ENCODE data around the gene RASSF9.

The RASSF9 gene

DNA sequence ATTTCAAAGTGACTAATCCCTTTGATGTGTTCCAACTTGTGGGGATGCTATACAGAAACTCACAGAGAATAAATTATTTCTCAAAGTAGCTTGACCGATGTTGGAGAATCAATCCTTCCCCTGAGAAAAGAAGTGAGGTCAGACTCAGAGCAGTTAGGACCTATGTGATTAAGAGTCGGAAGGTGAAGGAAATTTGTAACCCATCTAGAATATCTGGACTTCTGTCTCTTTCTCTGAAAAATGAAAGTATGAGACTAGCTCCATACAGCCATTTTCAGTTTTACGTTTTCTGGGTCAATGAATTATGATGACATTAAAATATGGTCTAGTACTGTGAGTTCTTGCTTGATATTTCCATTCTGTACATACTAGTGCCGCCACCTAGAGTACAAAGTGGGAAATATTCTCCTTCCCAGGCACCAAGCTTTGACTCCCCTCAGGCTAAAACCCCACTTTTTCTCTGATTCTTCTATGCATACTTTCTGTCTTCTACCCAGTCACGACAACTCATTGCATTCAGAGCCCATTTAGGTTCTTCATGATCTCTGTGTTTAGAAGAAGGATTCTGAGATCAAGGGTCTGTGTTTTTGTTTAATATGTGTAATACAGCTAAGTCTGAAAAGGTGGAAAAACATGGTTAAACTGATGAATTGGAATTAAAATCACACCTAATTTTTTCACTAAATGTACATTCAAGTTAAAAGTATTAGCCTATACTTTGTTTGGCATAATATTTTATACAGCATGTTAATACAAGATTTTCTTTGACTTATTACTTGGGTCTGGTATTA is 31.0 kb upstream of the RASSF9 start:
- peak; percentile 22 for DNase-seq (ENCODE audit: extremely low read depth, insufficient read length)
- peak; percentile 71 for TF ChIP-seq CTCF (IDR thresholded peaks at IDR 0.05; ENCODE audit: insufficient read depth, low read length, poor library complexity, severe bottlenecking)
- H3K36me3 ChIP-seq (ENCODE audit: control insufficient read depth, insufficient read depth, low read length) = no peaks in the 10 kb centered on the region
- no peak overlapping the region for H3K4me3 ChIP-seq (replicated peaks; ENCODE audit: low read depth, low read length)
- H3K27me3 ChIP-seq (replicated peaks; ENCODE audit: control insufficient read depth, insufficient read depth, low read length) = no peaks in the 10 kb centered on the region

GRCh38 chr12:85865890-85866289 is 29.7 kb upstream of the RASSF9 start:
- no peak for TF ChIP-seq CTCF (IDR thresholded peaks at IDR 0.05; ENCODE audit: insufficient read depth, low read length, poor library complexity, severe bottlenecking)
- DNase-seq (ENCODE audit: extremely low read depth, insufficient read length) = no peak

DNA sequence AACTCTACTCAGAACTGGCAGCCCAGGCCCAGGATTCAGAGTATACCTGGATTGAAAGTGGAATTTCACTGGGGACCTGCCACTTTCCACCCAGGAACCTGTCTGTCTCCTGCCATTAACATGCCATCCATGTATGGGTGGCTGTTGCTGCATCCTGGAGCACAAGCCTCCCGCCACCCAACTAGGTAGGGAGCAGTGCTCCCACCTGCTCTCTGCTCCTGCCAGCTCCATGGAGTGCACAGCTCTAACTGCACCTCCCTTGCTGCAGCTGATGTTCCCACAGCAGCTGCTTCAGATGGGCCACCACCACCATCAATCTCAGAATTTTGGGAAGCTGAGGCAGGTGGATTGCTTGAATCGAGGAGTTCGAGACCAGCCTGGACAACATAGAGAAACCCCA is 20.8 kb upstream of the RASSF9 start:
- DNase-seq (ENCODE audit: extremely low read depth, insufficient read length) = no peak
- Histone ChIP-seq H3K36me3 (ENCODE audit: control insufficient read depth, insufficient read depth, low read length) (no peaks in the 10 kb centered on the region), H3K27me3 (replicated peaks; ENCODE audit: control insufficient read depth, insufficient read depth, low read length) (no peaks in the 10 kb centered on the region), H3K4me3 (replicated peaks; ENCODE audit: low read depth, low read length) (no peak overlapping the region)
- no peak for TF ChIP-seq CTCF (IDR thresholded peaks at IDR 0.05; ENCODE audit: insufficient read depth, low read length, poor library complexity, severe bottlenecking)

More at GRCh38 chr12:85865890-85866289, 29.7 kb upstream of the RASSF9 start:
- Histone ChIP-seq H3K27me3 (replicated peaks; ENCODE audit: control insufficient read depth, insufficient read depth, low read length) (no peaks in the 10 kb centered on the region), H3K36me3 (ENCODE audit: control insufficient read depth, insufficient read depth, low read length) (no peaks in the 10 kb centered on the region), H3K4me3 (replicated peaks; ENCODE audit: low read depth, low read length) (no peak overlapping the region)

DNA sequence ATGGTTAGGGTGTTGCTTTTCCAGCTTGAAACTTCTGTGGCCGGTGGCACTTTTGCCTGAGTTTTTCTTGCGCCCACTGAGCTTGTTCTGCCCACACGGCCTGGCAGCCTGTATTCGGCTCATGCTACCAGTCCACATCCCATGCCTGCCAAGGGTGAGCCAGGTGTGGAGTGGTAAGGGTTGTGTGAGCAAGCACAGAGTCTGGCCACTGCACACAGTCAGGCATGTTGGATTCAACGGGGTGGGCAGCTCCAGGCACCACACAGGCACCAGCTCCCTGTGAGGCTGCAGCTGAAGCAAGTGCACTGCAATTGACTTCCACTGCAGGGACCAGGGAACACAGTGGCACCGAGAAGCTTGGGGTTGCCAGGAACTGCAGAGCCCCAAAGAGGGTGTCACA is 19.1 kb upstream of the RASSF9 start:
- H3K4me3 ChIP-seq (replicated peaks; ENCODE audit: low read depth, low read length) = no peak overlapping the region
- no peak for DNase-seq (ENCODE audit: extremely low read depth, insufficient read length)
- no peaks in the 10 kb centered on the region for H3K27me3 ChIP-seq (replicated peaks; ENCODE audit: control insufficient read depth, insufficient read depth, low read length)
- TF ChIP-seq CTCF (IDR thresholded peaks at IDR 0.05; ENCODE audit: insufficient read depth, low read length, poor library complexity, severe bottlenecking) = no peak
- H3K36me3 ChIP-seq (ENCODE audit: control insufficient read depth, insufficient read depth, low read length) = no peaks in the 10 kb centered on the region

GRCh38 chr12:85849344-85849743 is 13.1 kb upstream of the RASSF9 start:
- Histone ChIP-seq H3K36me3 (ENCODE audit: control insufficient read depth, insufficient read depth, low read length) (no peaks in the 10 kb centered on the region), H3K4me3 (replicated peaks; ENCODE audit: low read depth, low read length) (no peak overlapping the region), H3K27me3 (replicated peaks; ENCODE audit: control insufficient read depth, insufficient read depth, low read length) (no peaks in the 10 kb centered on the region)
- no peak for DNase-seq (ENCODE audit: extremely low read depth, insufficient read length)
- TF ChIP-seq CTCF (IDR thresholded peaks at IDR 0.05; ENCODE audit: insufficient read depth, low read length, poor library complexity, severe bottlenecking) = no peak
